NCI-H446 (cell line): ENCODE data around the gene SAPCD2.
A peak's percentile ranks its signal among the peaks of the same experiment; 100 is the strongest.
"Not testable (repeated sequence)": the region's sequence is repeated elsewhere in the genome, so short reads cannot be mapped to it uniquely, and the experiment has no call there.

Experiments
- DNase-seq, 2 experiments: peaks; one replicate each; lab custom pipeline; 2025; lab: John Stamatoyannopoulos, UW

The SAPCD2 gene, protein sequence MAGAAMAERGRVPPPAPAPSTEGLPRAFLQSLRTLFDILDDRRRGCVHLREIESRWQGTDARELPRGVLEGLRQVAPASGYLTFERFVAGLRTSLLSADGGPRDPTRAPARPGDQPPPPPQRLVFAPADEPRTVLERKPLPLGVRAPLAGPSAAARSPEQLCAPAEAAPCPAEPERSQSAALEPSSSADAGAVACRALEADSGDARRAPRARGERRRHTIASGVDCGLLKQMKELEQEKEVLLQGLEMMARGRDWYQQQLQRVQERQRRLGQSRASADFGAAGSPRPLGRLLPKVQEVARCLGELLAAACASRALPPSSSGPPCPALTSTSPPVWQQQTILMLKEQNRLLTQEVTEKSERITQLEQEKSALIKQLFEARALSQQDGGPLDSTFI

DNA sequence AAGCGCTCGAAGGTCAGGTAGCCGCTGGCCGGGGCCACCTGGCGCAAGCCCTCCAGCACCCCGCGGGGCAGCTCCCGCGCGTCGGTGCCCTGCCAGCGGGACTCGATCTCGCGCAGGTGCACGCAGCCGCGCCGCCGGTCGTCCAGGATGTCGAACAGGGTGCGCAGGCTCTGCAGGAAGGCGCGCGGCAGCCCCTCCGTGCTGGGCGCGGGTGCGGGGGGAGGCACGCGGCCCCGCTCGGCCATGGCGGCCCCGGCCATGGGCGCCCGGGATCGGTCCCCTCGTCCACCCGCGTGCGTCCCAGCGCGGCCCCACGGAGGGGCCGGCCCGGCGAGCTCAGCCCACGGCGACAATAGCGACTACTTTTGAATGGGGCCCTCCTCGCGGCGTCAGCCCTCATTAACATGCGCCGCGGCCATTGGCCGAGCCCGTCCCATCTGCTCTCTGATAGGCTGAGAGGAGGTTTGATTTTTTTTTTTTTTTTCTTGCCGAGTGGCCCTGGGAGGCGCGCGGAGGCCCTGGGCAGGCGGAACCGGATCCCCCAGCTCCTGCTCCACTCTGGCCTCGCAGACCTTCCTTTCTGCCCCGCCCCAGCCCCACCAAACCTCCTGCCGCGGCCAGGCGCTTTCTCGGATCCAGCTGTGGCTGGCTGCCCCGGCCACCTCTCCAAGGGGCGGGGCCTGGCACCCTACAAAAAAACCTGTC, at the start of gene SAPCD2:
SAPCD2 (minus strand) TSS at position 357 of the 705 bp plus-strand sequence; CDS start at position 260, 97 bp downstream.
- DNase-seq, result peak; percentile 58 to 88

DNA sequence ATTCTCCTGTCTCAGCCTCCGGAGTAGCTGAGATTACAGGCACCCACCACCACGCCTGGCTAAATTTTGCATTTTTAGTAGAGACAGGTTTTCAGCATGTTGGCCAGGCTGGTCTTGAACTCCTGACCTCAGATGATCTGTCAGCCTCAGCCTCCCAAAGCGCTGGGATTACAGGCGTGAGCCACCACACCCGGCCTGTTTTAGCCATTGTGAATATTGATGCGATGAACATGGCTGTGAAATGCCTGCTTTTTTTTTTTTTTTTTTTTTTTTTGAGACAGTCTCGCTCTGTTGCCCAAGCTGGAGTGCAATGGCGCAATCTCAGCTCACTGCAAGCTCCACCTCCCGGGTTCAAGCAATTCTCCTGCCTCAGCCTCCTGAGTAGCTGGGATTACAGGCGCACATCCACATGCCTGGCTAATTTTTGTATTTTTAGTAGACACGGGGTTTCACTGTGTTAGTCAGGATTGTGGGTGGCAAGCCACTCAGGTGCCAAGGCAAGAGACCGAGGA, 47.8 kb upstream of the SAPCD2 start:
- DNase-seq, result not testable (repeated sequence)

DNA sequence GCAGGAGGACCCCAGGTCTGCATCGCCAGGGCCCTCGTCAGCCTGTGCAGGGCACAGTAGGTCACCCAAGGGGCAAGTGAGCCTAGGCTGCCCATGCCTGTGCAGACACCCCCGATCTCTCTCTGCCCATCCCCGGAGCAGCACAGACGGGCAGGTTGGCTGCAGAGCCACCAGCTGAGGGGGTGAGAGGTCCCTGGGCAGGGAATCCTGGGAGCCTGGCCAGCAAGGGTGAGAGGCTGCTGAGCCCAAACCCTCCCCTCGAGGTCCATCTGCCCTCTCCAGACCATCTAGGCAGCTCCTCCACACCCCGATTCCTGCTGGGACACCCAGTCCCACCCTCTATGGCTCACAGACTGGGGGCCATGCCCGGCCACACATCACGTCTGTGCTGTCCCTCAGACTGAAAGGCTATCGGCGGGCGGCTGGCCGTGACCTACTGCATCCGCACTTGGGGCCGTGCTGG, 46.9 kb upstream of the SAPCD2 start:
- no peak for DNase-seq

DNA sequence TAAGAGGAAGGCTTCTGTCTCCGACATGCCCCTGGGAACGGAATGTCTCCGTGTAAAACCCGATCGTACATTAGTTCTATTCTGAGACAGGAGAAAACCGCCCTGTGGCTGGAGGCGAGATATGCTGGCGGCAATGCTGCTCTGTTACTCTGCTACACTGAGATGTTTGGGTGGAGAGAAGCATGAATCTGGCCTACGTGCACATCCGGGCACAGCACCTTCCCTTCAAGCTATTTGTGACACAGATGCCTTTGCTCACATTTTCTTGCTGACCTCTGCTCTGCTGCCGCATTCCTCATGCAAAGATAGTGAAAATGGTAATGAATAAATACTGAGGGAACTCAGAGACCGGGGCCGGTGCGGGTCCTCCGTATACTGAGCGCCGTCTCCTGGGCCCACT, 46.4 kb upstream of the SAPCD2 start:
- DNase-seq, result no peak

DNA sequence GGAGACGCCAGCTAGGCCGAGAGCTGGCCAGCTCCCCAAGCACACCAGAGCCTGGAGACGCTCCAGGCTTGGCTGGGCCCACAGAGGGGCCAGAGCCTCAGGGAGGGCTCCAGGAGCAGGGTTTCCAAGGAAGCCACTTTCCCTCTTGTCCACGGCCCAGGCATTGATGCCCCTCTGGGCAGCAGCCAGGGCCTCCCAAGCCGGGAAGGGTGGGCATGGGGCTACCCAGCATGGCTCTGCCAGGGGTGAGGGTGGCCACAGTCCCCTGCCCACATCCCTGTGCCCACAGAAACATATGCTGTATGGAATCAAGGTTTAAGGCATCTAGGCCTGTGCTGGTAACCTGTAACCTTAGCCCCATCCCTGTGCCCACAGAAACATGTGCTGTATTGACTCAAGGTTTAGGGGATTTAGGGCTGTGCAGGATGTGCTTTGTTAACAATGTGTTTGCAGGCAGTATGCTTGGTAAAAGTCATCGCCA, 45.7 kb upstream of the SAPCD2 start:
- no peak for DNase-seq

DNA sequence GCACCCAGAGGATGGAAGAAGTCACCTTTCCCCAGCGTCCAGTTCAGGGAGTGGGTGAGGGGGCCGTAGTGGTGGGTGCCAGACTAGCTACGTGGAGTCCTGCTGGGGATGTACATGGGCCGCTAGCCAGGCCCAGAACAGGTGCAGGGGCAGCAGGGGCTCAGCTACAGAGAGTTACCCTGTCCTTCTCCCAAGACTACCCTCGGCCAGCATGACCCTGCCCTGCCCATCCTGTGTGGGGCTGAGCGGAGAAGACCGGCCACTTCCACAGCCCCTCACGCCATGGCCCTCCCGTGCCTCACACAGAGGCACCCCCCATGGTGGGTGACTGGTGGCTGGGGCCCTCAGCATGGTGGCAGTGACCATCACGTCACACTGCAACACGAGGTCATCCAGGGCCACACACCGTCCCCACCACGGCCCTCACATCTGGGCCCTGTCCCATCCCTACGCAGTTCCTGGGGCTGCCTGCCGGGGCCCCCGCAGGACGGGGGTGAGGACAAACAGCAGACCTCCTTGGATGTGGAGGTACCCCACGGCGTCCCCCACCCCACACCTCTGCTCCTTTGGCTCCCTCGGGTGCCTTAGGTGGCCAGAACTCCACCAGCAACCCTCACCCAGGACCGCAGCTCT, 45.2 kb upstream of the SAPCD2 start:
- DNase-seq, result no peak

DNA sequence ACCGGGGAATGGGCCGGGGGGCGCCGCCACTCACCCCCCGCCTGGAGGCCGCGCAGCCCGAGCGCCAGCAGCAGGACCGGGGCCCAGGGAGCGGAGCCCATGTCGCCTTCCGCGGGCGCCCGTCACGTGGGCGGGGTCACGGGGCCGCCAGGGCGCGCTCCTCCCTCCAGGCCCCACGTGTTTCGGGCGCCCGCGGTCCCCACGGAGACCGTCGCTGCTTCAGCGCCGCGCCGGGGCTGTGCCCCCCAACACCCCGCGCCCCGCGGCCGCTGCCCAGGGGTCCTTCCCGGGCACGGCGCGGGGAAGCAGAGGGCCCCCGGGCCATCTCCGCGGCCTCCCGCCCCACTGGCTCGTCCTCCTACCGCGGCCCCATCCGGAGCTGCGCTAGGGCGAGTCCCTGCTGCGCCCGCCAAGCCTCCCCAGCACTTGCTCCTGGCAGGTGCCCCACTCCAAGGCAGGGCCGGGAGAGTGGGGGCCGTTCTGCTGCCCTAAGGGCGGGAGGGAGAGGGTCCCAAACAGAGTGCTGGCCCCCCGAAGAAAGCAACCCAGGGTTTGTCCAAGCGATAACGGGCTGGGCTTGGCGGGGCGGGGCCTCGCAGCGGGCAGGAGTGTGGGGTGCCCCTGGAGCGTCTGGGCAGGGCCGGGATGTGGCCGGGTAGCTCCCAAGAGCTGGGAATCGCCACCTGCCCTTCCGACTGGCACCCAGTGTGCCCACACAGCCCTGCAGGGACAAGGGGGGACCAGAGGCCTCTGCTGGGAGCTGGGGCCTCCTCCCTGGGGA, 44.4 kb upstream of the SAPCD2 start, which contains the start of gene DPP7:
DPP7 (minus strand) TSS at position 121 of the 781 bp plus-strand sequence; CDS start at position 101, 20 bp downstream.
- DNase-seq, result peak in 1 of 2 experiments; percentile 36

DNA sequence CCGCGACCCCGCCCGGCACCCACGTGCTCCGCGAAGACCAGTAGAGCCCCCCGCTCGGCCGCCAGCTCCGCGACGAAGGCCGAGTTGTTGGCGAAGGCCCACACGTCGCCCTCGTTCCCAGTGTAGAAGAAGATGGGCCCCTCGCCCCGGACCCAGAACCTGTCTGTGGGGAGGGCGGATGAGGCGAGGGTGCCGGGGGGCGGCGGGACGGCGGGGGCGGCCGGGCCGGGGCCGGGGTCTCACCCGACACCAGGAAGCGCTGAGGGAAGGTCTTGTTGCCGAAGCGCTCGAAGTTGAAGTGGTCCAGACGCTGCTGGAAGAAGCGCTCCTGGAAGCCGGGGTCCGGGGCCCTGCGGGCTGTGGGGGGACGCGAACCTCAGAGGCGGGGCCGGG, 43.9 kb upstream of the SAPCD2 start:
- DNase-seq, result no peak

DNA sequence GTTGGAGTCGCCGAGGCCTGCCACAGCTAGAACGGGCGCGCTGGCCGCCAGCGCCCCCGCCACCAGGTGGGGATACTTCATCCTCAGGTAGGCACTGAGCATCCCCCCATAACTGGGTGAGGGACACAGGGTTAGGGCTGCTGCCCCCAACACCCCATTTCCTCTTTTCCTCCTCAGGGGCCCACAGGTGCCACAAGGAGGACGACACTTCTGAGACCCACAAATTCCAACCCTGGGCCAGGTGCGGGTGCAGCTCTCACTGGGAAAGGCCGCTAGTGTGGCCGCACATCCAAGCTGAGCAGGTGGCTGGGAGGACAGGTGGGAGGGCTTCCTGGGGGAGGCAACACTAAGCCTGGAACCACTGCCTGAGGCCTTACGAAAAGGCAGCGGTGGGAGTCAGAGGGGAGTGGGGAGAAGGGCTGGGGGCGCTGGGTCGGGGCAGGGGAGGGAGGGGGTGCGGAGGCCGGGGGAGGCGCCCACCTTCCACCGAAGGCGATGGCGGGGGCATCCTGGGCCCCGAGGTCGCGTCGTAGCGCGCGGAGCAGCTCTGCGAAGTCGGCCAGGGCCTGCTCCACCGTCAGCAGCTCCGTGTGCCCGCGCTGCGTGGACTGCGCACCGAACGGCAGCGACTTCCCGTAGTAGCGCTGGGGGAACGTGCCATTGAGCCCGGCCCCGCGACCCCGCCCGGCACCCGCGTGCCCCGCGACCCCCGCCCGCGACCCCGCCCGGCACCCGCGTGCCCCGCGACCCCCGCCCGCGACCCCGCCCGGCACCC, 43.2 kb upstream of the SAPCD2 start:
- DNase-seq, result no peak

DNA sequence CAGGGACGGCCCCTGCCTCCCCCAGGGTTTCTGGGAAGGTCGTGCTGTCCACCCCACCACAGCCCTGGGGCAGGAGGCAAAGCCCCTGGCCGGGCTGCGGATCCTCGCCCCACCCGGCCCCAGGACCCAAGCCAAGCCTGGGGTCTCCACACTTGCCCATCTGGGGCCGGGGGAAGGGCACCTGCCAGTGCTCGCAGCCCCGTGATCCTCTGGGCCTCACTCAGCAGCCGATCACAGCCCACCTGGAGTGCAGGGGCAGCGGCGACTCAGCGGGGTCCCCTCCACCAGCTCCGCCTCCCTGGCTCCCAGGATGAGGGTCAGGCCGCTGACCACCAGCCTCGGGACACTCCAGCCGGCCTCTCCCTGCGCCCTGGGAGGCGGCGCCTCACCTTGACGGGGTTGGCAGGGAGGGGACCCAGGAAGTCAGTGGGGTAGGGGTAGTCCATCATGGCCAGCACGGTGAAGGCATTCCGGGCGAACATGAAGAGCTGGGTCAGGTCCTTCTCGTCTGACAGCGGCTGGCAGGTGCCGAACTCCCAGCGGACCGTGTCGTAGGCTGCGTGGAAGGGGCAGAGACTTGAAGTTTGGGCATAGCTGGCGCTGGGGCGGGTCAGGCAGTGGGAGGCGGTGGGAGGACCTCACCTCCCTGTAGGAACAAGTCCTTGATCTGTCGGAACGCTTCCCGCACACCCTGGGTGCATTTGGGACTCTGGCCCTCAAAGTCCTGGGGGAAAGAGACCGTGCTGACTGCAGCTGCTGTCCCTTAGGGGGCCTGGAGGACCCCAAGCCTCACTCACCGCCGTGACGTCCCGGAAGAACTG, 42.4 kb upstream of the SAPCD2 start:
- DNase-seq, result no peak

DNA sequence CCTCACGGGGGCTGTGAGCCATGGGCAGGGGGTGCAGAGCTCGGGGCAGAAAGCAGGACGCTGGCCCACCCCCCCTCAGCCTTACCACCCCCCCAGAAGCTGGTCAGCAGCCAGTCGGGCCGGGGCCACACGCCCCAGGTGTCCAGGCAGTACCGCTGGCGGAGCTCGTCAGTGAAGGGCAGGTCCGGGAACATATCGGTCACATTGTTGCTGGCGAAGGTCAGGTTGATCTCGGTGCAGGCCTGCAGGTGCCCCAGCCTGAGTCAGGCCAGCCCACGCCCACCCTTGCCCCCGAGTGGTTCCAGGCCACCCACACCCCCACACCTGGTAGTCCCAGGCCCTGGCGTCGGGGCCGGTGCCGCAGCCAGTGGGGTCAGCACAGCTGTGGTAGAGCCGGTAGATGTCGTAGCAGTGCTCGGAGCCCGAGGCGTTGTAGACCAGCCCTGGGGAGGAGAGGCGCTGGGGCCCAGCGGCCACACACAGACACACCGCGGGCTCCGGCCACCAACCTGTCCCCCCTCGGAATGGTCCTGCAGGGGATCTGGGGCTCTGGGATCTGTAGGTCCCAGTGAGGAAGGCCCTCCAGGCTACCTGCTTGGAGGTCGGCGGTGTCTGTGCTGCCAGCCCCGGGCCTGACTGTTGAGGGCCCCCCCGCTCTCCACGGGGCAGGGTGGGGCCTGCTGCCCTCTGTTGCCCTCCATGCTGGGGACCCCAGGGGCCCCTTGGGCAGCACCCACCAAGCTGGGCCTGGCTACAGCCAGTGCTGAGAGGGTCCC, 41.6 kb upstream of the SAPCD2 start:
- DNase-seq, result no peak

DNA sequence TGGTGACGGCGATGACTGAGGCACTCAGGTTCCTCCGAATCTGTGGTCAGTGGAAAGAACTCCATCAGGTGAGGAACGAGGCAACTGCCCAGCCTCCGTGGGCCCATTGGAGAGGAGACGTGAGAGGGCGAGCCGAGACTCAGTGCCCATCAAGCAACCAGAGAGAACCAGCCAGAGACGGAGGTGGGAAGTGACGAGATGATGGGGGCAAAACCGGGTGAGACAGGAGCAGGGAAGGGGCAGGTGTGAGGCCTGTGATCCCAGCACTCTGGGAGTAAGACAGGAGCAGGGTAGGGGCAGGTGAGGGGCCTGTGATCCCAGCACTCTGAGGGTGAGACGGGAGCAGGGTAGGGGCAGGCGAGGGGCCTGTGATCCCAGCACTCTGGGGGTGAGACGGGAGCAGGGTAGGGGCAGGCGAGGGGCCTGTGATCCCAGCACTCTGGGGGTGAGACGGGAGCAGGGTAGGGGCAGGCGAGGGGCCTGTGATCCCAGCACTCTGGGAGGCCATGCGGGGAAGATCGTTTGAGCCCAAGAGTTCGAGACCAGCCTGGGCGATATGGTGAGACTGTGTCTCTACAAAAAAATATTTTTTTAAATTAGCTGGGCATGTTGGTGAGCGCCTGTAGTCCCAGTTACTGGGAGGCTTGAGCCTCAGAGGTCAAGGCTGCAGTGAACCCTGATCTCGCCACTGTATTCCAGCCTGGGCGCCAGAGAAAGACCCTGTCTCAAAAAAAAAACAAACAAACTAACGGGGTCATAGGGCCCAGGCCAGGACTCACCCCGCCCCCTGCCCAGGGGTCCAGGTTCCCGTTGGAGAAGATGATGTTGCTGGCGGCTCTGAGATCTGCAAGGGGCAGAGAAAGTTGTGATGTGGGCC, 40.8 kb upstream of the SAPCD2 start:
- no peak for DNase-seq

DNA sequence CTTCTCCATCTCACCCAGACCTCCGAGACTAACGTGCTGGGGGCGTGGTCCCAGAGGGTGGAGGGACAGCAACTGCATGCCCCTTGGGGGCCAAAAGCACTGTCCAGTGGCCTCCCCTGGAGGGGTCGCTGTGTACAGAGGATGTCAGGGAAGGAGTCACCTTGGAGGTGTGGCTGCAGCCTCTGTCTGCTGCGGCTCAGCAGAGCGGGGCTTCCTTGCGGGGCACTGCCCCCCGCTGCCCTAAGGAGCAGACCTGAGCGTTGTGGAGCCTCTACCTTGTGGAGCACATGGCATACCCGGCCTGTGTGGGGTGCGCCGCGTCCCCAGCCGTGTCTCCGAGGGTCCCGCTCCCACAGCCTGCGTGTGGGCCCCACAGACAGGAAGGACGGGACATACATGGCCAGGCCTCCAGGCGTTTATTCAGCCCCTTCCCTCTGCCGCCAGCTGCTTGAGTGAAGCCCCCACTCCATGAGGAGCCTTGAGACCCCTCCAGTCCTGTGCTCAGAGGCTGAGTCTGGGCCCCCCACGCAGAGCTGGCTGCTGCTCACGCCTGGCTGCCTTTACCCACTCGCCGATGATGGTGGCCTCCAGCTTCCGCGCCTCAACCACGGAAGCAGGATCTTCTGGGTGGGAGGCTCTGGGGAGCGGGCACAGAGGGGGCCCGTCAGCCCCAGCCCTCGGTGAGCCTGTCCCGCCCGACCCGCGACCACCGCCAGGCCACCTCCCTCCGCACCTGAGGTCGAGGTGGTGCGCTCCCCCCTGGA, 40.0 kb upstream of the SAPCD2 start:
- DNase-seq, result no peak

DNA sequence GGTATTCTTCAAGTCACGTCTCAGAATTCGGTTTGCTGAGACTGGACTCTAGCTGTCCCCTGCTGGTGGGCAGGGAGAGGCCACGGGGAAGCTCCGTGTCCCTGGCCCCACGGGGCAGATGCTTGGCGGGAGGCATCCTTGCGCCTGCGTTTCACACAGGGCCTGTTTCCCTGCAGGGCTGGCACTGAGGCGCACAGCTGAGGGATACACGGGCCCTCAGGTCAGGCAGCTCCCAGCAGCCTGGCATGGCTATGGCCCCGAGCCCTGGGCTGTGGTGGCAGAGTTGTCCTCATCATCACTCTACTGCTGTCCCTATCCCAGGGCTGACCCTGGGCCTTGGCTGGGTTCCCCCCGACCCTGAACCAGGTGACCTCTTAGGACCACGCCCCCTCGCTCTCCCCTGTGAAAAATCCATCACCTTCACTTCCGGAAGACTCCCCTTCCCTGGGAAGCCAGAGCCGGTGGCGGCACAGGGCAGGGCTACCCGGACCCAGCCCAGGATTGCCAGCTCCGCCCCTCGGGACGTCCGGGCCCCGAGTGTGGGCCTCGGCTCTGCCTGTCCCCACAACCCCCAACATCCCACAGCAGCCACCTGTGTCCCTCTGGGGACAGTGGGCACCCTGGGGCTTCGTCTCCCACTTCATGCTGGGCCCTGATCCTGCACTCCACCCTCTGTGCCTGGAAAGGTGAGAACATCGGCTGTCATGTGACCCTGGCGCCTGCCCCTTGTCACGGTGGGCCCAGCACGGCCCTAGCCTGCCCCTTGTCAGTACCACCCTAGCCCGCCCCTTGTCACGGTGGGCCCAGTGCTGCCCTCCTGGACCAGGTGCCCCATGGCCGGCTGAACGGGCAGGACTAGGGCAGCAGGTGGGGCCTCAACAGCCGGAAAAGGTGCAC, 39.1 kb upstream of the SAPCD2 start:
- no peak for DNase-seq

DNA sequence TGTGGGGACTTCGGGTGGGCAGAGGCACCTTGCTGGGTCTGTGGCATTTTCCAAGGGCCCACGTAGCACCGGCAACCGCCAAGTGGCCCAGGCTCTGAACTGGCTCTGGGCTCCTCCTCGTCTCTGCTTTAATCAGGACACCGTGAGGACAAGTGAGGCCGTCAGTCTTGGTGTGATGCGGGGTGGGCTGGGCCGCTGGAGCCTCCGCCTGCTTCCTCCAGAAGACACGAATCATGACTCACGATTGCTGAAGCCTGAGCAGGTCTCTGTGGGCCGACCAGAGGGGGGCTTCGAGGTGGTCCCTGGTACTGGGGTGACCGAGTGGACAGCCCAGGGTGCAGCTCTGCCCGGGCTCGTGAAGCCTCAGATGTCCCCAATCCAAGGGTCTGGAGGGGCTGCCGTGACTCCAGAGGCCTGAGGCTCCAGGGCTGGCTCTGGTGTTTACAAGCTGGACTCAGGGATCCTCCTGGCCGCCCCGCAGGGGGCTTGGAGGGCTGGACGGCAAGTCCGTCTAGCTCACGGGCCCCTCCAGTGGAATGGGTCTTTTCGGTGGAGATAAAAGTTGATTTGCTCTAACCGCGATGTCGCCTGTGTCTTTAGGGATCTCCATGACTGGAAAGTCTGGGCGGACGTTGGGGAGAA, 38.4 kb upstream of the SAPCD2 start:
- no peak for DNase-seq

DNA sequence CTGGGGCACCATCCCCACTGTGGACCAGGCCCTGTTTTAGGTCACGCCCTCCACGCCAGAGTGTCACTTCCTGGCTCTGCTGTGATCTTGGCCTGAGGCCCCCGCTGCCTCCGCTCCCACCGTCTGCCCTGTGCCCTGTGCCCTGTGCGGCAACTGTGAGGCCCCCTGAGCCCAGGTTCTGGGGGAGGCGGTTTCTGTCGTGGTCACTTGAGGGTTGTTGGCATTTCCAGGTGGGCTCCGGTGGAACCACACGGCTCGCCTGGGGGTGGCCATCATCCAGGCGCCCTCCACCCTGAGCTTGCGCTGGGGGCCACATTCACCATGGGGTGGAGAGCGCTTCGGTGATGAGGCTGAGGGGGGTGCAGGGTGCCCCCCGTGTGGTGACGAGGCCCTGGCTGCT, 37.6 kb upstream of the SAPCD2 start:
- DNase-seq, result no peak
